Activated B cell treated with CpG ODN at 0.5 μM for 24 hours (primary cell): ENCODE results near the gene CMTM7. TPM values are rescaled to one million over a fixed set of nuclear protein-coding genes. Genes with fewer than 3 reads are reported as not detected.

Experiments used
- ATAC-seq: fragments of 200-7000 bp; cut with Tn5 transposase; one replicate; pipeline ENCODE4 v1.10.0; 2021; ENCODE audit warnings: low read depth, mild to moderate bottlenecking, moderate library complexity
- CTCF ChIA-PET: fragments of 350-600 bp; sonication (Branson Sonifier 250); formaldehyde crosslinking; loops from one replicate; lab custom pipeline; 2021; ENCODE audit warnings: antibody characterized with exemption; lab: Charles Lee
- POLR2A ChIA-PET: fragments of 350-600 bp; sonication (Branson Sonifier 250); formaldehyde crosslinking; loops from one replicate; lab custom pipeline; 2021; ENCODE audit warnings: antibody characterized with exemption; lab: Charles Lee
- DNase-seq: peaks from one replicate; pipeline ENCODE4 v3.0.0; 2022
- H3K27ac Mint-ChIP-seq: one replicate; pipeline ENCODE4 v1.8.0; 2020; ENCODE audit warnings: mixed read lengths
- H3K27me3 Mint-ChIP-seq: one replicate; pipeline ENCODE4 v1.8.0; 2021; ENCODE audit warnings: mixed read lengths
- H3K36me3 Mint-ChIP-seq: one replicate; pipeline ENCODE4 v1.8.0; 2021; ENCODE audit warnings: low read depth, mixed read lengths
- H3K4me1 Mint-ChIP-seq: one replicate; pipeline ENCODE4 v1.8.0; 2021; ENCODE audit warnings: mixed read lengths
- H3K4me3 Mint-ChIP-seq: one replicate; pipeline ENCODE4 v1.8.0; 2020; ENCODE audit warnings: mild to moderate bottlenecking, mixed read lengths
- H3K9me3 Mint-ChIP-seq: one replicate; pipeline ENCODE4 v1.8.0; 2020; ENCODE audit warnings: mixed read lengths
- CTCF ChIP-seq: fragments of 200-600 bp; IDR thresholded peaks from one replicate; pipeline ENCODE4 v1.8.0; 2022; ENCODE audit warnings: antibody characterized with exemption, mild to moderate bottlenecking
- intact Hi-C: fragments of 100-400 bp; cut with micrococcal nuclease; formaldehyde crosslinking; loops from one replicate; pipeline ENCODE4 v1.15.1; 2024
- total RNA-seq: library from RNA; stranded (reverse); gene quantifications from 2 replicates; pipeline ENCODE4 v1.2.3, GENCODE V29; 2022

Gene CMTM7
- total RNA-seq, 1 donor from 2014 or later, result 82.1 TPM

GRCh38 chr3:32452009-32452408 is 60.4 kb downstream of the CMTM7 start:
- Mint-ChIP-seq H3K27ac (no peak overlapping the region), H3K9me3 (no peaks in the 10 kb centered on the region), H3K4me3 (no peak overlapping the region), H3K4me1 (peaks cover 58% of the 10 kb centered on the region), H3K36me3 (peaks cover 75% of the 10 kb centered on the region), H3K27me3 (no peaks in the 10 kb centered on the region)
- no peak for DNase-seq
- ATAC-seq, result no peak
- TF ChIP-seq CTCF, result no peak
- intact Hi-C loops, result no loop called here
- ChIA-PET CTCF (interaction anchor here (0.8 to 3.9 kb wide), 3 partner anchors 13 to 28 kb away, joined by 3 to 12 read pairs (median 3); no protein-coding TSS in a partner anchor), POLR2A (interaction anchor here (0.7 to 2.0 kb wide), 3 partner anchors 8 to 64 kb away, joined by 3 to 6 read pairs (median 4); no protein-coding TSS in a partner anchor)

GRCh38 chr3:32453346-32453745 is 61.7 kb downstream of the CMTM7 start:
- H3K36me3 Mint-ChIP-seq, result peaks cover 72% of the 10 kb centered on the region
- no peaks in the 10 kb centered on the region for H3K9me3 Mint-ChIP-seq
- H3K4me1 Mint-ChIP-seq, result peaks cover 63% of the 10 kb centered on the region
- intact Hi-C loops, result no loop called here
- TF ChIP-seq CTCF, result no peak
- ChIA-PET CTCF (no interaction called here), POLR2A (no interaction called here)
- ATAC-seq (no peak), DNase-seq (no peak)
- no peak overlapping the region for H3K4me3 Mint-ChIP-seq
- no peaks in the 10 kb centered on the region for H3K27me3 Mint-ChIP-seq
- peak overlapping the region; percentile 12 for H3K27ac Mint-ChIP-seq

DNA sequence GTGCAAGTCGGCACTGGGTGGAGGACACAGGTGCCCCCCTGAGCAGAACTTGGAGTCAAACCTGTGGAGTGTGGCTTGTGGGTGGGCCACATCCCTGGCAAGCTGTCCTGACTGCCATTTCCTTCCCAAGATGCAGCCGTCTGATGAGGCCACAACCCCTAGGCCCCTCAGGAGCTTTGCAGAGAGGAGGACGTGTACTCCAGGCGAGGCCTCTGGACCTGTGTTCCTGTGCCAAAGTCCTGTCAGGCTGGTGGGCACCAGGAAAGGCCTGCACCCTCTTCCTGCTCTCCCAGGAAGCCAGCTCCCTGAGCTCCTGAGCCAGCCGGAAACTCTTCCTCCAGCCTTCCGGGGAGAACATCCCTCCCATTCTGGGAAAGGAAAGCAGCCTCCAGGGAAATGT is 62.5 kb downstream of the CMTM7 start:
- peaks cover 66% of the 10 kb centered on the region for H3K4me1 Mint-ChIP-seq
- H3K27ac Mint-ChIP-seq, result no peak overlapping the region
- no peak for ATAC-seq
- DNase-seq, result no peak
- H3K27me3 Mint-ChIP-seq, result no peaks in the 10 kb centered on the region
- ChIA-PET POLR2A (interaction anchor here (5.1 kb wide), 1 partner anchor 14 kb away, joined by 93 read pairs; no protein-coding TSS in a partner anchor), CTCF (no interaction called here)
- H3K36me3 Mint-ChIP-seq, result peaks cover 64% of the 10 kb centered on the region
- no peak overlapping the region for H3K4me3 Mint-ChIP-seq
- TF ChIP-seq CTCF, result no peak
- intact Hi-C loops, result no loop called here
- H3K9me3 Mint-ChIP-seq, result no peaks in the 10 kb centered on the region

- Mint-ChIP-seq H3K27me3 (no peaks in the 10 kb centered on the region), H3K36me3 (peaks cover 62% of the 10 kb centered on the region), H3K4me3 (no peak overlapping the region), H3K4me1 (peaks cover 69% of the 10 kb centered on the region), H3K27ac (peak overlapping the region; percentile 98), H3K9me3 (no peaks in the 10 kb centered on the region)
- no peak for TF ChIP-seq CTCF
- intact Hi-C loops, result no loop called here
- ATAC-seq, result no peak
- CTCF ChIA-PET, result no interaction called here
- DNase-seq, result no peak
- POLR2A ChIA-PET, result interaction anchor here (1.2 to 5.1 kb wide), 5 partner anchors 8 to 64 kb away, joined by 3 to 93 read pairs (median 3); no protein-coding TSS in a partner anchor
Observed at GRCh38 chr3:32454731-32455608, 63.3 kb downstream of the CMTM7 start.
